ENCODE data around the gene BTBD2. TPM values are rescaled to one million over a fixed set of nuclear protein-coding genes. Genes with fewer than 3 reads are reported as not detected.

The BTBD2 gene
- total RNA-seq = 75.8 and 189 TPM in 2 replicates

DNA sequence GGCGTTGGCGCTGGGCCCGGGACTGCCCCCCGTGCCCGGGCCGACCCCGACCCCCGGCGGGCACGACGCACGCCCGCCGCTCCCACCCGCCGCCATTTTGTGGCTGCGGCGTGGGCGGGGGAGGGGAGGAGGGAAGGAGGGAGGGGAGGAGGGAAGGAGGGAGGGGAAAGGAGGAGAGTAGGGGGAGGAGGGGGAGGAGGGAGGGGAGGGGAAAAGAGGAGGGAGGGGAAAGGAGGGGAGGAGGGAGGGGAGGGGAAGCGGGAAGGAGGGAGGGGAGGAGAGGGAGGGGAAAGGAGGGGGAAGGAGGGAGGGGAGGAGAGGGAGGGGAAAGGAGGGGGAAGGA lies at the start of gene BTBD2:
TSS of gene BTBD2 (minus strand) at position 107 of the 343 bp plus-strand sequence. CDS start at position 96, 11 bp downstream.

GRCh38 chr19:2050991-2051772 lies 35.7 kb upstream of the BTBD2 start, which contains the start of gene MKNK2:
Gene MKNK2 (minus strand): TSS chr19:2051244. CDS start chr19:2050851, 393 bp downstream.

GRCh38 chr19:1941146-1942077 lies 74.1 kb downstream of the BTBD2 start, which contains the start of gene CSNK1G2:
Gene CSNK1G2 (plus strand): TSS chr19:1941172. CDS start chr19:1969773, 28,601 bp downstream.

Other genes starting within 250 kb of the BTBD2 start
- 5.4 and 5.6 TPM in 2 replicates for gene ATP8B3, start 203.4 kb downstream of the BTBD2 start, total RNA-seq
- gene REXO1, start 167.2 kb downstream of the BTBD2 start, total RNA-seq = 23.6 and 41.8 TPM in 2 replicates
- gene KLF16, start 152.1 kb downstream of the BTBD2 start, total RNA-seq = 22.5 and 35.2 TPM in 2 replicates
- gene ABHD17A, start 130.2 kb downstream of the BTBD2 start, total RNA-seq = 104 and 115 TPM in 2 replicates
- 7.0 and 8.6 TPM in 2 replicates for gene ADAT3, start 110.3 kb downstream of the BTBD2 start, total RNA-seq
- 103 and 128 TPM in 2 replicates for gene SCAMP4, start 110.3 kb downstream of the BTBD2 start, total RNA-seq
- 94.3 and 97.7 TPM in 2 replicates for gene CSNK1G2, start 74.5 kb downstream of the BTBD2 start, total RNA-seq
- 93.0 and 188 TPM in 2 replicates for gene MKNK2, start 35.5 kb upstream of the BTBD2 start, total RNA-seq
- gene MOB3A, start 80.6 kb upstream of the BTBD2 start, total RNA-seq = 48.3 and 50.0 TPM in 2 replicates
- gene IZUMO4, start 81.2 kb upstream of the BTBD2 start, total RNA-seq = 2.1 and 4.1 TPM in 2 replicates
- gene AP3D1, start 135.9 kb upstream of the BTBD2 start, total RNA-seq = 120 and 148 TPM in 2 replicates
- 19.1 and 23.3 TPM in 2 replicates for gene DOT1L, start 148.2 kb upstream of the BTBD2 start, total RNA-seq
- 94.7 and 152 TPM in 2 replicates for gene PLEKHJ1, start 220.6 kb upstream of the BTBD2 start, total RNA-seq
- gene SF3A2, start 221.1 kb upstream of the BTBD2 start, total RNA-seq = 83.1 and 84.6 TPM in 2 replicates
- gene AMH, start 233.6 kb upstream of the BTBD2 start, total RNA-seq = 0.16 and 1.8 TPM in 2 replicates
- 0.13 and 0.16 TPM in 2 replicates for gene JSRP1, start 240.7 kb upstream of the BTBD2 start, total RNA-seq

All from mesangial cell (primary cell).